NOMO-1 treated with dmso at 0.1 percent for 144 hours (cell line): ENCODE data around the gene TMEM156.
"Not testable (repeated sequence)": the region's sequence is repeated elsewhere in the genome, so short reads cannot be mapped to it uniquely, and the experiment has no call there.

Source experiments
- DNase-seq: peaks from one replicate; lab custom pipeline; 2025; ENCODE audit not compliant: unreplicated experiment; lab: John Stamatoyannopoulos, UW

Gene TMEM156

GRCh38 chr4:39043861-39044363, 11.7 kb upstream of the TMEM156 start:
- no peak for DNase-seq

DNA sequence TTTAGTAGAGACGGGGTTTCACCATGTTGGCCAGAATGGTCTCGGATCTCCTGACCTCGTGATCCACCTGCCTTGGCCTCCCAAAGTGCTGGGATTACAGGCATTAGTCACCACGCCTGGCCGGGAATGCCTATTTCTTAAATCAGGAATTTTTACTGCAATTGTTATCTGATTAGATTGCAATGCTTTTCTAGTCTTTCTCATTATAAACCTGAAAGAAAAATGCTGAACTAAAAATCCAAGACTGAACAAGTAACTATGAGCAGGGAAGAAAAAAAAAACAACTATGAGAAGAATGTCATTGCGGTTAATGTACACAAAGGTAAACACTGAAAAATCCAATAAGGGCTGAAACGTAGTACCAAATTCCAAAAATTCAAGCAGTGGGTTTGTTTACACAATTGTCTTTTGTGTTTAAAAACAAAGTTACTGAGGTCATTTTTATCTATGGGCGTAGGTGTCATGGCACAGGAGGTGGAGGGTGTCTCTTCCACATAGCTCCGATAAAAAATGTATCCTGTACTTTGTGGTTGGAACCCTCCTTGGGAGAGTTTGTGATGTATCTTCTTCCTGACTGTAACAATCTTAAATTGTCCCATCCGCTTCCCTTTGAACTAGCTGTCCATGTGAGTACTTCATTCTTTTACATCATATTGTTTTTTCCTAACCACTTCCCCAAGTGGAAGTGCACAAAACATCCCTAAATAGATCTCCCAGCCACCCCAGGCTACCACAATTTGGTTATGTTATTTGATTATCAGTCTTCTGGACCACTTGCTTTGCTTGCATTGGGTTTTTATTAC, 11.1 kb upstream of the TMEM156 start:
- DNase-seq: no peak

DNA sequence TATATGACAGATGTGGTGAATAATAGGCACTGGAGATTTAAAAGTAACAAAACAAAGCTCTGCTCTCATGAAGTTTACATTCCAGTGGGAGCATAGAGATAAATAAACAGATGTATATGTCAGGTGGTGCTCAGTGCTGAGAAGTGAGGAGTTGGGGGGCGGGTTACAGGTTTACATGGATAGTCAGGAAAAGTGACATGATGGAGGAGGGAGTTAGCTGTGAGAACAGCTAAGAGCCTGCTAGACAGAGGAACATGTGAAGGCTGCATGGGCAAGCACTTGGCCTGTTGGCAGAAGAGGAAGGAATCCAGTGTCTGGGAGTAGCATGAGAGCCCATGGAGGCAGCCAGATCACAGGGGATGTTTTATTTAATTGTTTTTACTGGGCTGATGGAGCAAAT, 10.2 kb upstream of the TMEM156 start:
- no peak for DNase-seq

- DNase-seq: no peak
These were observed 6.9 kb upstream of the TMEM156 start for GRCh38 chr4:39039108-39039507.

GRCh38 chr4:39037941-39038340, 5.7 kb upstream of the TMEM156 start:
- no peak for DNase-seq

DNA sequence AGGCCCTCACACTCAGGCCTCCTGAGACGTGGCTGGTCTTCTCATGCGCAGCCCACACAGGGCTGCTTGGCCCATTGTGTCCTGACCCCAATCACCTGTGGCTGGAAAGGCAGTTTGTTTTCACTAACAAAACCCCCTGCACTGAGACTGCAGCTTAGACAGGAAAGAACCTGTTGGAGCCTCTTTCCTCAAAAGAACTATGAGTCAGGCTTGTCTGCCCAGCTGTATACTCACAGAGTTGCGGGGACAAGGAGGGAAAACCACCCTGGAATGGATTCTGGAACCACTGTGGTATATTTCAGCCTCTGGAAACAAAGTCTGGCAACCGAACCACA, 5.2 kb upstream of the TMEM156 start:
- DNase-seq: no peak

DNA sequence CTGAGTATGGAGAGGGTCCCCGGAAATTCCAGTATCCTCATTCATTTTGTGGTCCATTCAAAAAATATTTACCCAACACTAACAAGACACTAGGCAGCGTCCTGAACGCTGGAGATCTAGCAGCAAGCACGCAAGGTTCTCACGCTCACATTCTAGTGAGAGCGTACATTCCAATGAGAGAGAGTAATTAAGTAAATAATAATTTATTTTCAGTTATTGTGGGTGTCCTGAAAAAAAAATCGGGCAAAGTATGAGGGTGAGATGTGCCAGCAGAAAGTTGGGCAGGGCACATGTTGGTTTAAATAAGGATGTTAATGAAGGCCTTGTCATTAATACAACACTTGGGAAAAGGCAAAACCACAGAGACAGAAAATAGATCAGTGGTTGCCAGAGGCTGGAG, 4.0 kb upstream of the TMEM156 start:
- no peak for DNase-seq

- DNase-seq: not testable (repeated sequence)
These were observed 604 bp downstream of the TMEM156 start for GRCh38 chr4:39031590-39032020.

GRCh38 chr4:39030725-39031124, 1.5 kb downstream of the TMEM156 start:
- no peak for DNase-seq

DNA sequence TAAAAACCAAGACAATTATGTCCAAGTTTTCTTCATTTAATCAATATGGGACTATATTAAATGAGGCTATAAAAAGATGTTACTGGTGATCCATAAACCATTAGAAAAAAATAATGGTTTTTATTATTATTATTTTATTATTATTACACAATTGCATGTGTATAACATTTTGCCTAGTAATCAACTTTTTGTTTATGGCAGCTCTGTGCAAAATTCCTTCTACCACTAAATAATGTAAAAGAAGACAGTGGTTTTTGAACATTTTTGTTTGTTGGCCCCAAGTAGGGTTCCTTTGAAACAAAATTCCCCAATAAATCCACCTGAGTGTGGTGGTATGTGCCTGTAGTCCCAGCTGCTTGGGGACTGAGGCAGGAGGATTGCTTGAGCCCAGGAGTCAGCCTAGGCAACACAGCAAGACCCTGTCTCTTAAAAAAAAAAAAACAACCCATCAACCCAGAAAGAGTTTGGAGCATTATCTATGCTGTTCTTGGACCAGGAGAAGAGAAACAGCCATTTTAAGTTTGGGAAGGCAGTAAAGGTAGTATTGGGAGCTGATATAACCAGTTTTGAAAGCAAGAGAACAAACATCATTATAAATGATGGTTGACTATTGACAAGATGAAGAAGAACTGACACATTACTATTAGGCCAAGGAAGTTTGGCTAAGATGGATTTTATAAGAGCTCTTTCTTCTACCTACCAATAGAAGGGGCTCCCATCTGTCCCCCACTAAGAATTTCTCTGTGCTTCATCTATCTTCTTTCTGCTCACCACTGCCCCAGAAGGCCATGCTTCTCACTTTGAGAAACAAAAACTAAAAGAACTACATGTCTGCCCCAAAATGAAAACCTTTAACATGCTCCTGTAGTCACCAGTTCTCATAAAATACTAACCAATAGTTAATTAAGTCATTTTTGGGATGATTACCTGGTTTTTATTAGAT, 2.2 kb downstream of the TMEM156 start:
- no peak for DNase-seq

DNA sequence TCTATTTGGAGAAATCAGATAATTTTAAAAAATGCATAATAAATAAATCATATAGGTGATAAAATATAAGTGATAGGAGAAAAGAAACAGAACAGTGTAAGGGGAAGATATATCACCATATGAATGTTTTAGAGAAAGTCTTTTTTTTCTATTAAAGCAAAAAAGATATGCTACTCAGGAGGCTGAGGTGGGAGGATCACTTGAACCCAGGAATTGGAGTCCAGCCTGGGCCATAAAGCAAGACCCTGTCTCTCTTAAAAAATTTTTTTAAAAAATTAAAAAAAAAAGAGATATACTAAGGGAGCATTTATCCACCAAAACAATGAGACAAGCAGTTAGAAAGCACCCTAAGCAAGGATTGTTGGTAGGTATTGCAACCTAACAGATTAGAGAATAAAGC, 6.1 kb downstream of the TMEM156 start:
- DNase-seq: no peak

DNA sequence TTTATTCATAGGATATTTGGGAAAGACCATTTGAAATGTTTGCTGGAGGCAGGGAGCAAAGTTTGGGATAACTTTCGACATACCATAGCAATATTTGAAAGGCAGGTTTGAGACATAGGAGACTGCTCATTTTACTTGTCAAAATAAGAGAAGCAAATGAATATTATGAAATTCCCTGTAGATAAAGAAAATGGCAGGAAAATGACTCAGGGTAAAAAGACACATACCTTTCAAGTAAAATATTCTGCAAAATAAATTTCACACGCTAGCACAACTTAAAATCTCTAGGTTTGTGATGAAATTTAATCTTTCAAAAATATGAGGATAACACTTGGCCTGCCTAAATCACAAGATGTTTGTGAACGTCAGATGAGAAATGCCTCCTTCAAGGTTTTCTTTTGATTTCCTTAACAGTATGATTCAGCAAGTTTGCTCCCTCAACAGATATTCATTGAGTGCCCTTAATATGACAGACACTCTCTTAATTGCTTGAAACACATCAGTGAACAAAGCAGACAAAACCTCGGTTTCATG, 6.6 kb downstream of the TMEM156 start:
- no peak for DNase-seq

- no peak for DNase-seq
These were observed 7.8 kb downstream of the TMEM156 start for GRCh38 chr4:39024311-39024865.

- no peak for DNase-seq
These were observed 9.2 kb downstream of the TMEM156 start for GRCh38 chr4:39023059-39023458.

GRCh38 chr4:39022241-39022640, 10.0 kb downstream of the TMEM156 start:
- no peak for DNase-seq

GRCh38 chr4:39021631-39022030, 10.6 kb downstream of the TMEM156 start:
- DNase-seq: no peak

- DNase-seq: no peak
These were observed 12.1 kb downstream of the TMEM156 start for GRCh38 chr4:39020130-39020529.

GRCh38 chr4:39014028-39014427, 18.2 kb downstream of the TMEM156 start:
- no peak for DNase-seq

GRCh38 chr4:39004758-39005157, 27.5 kb downstream of the TMEM156 start:
- no peak for DNase-seq

GRCh38 chr4:39002058-39002457, 30.2 kb downstream of the TMEM156 start:
- not testable (repeated sequence) for DNase-seq

- DNase-seq: no peak
These were observed 36.6 kb downstream of the TMEM156 start for GRCh38 chr4:38995660-38996005.
